ENCODE data around the gene CYP21A2. TPM values are rescaled to one million over a fixed set of nuclear protein-coding genes. Genes with fewer than 3 reads are reported as not detected.
"Not testable (repeated sequence)": the region's sequence is repeated elsewhere in the genome, so short reads cannot be mapped to it uniquely, and the experiment has no call there.

The CYP21A2 gene
- total RNA-seq, 5 donors from 2014 or later (not counting 1 experiment from before 2014, with no cell fraction given) = 0.43 to 2.2 (median 1.6) TPM

GRCh38 chr6:32022100-32022499 lies 16.1 kb upstream of the CYP21A2 start:
- H3K27me3 ChIP-seq (replicated peaks in 1 of 2; ENCODE audit: control insufficient read depth in 2 of 2, extremely low read depth in 1 of 2, insufficient read depth in 2 of 2, low read length in 1 of 2); H3K9me3 ChIP-seq; H3K36me3 ChIP-seq (ENCODE audit: control insufficient read depth in 2 of 2, extremely low read depth in 1 of 2, insufficient read depth in 1 of 2, low read length in 1 of 2); H3K27ac ChIP-seq (ENCODE audit: low read length); H3K9me3 Mint-ChIP-seq; H3K27ac Mint-ChIP-seq; H3K4me3 ChIP-seq (ENCODE audit: control insufficient read depth in 1 of 2, extremely low read depth in 1 of 2, low read length in 1 of 2); H3K4me3 Mint-ChIP-seq; ATAC-seq (replicated peaks in 1 of 4); H3K27me3 Mint-ChIP-seq; H3K4me1 ChIP-seq (ENCODE audit: control insufficient read depth in 1 of 2, extremely low read depth in 1 of 2, insufficient read depth in 2 of 2, low read length in 2 of 2); POLR2A ChIA-PET; DNase-seq; H3K4me1 Mint-ChIP-seq; CTCF ChIA-PET; H3K36me3 Mint-ChIP-seq: not testable (repeated sequence)
- no CpG with 5 or more reads among the region's 10 CpGs for WGBS (ENCODE audit: insufficient coverage)

- WGBS (ENCODE audit: insufficient coverage) = no CpG with 5 or more reads among the region's 10 CpGs
- H3K4me3 ChIP-seq (ENCODE audit: control insufficient read depth in 1 of 2, extremely low read depth in 1 of 2, low read length in 1 of 2); H3K4me3 Mint-ChIP-seq; H3K27me3 Mint-ChIP-seq; ATAC-seq (replicated peaks in 1 of 4); H3K36me3 ChIP-seq (ENCODE audit: control insufficient read depth in 2 of 2, extremely low read depth in 1 of 2, insufficient read depth in 1 of 2, low read length in 1 of 2); H3K27me3 ChIP-seq (replicated peaks in 1 of 2; ENCODE audit: control insufficient read depth in 2 of 2, extremely low read depth in 1 of 2, insufficient read depth in 2 of 2, low read length in 1 of 2); H3K4me1 ChIP-seq (ENCODE audit: control insufficient read depth in 1 of 2, extremely low read depth in 1 of 2, insufficient read depth in 2 of 2, low read length in 2 of 2); H3K27ac Mint-ChIP-seq; CTCF ChIA-PET; DNase-seq; H3K9me3 Mint-ChIP-seq; POLR2A ChIA-PET; H3K9me3 ChIP-seq; H3K4me1 Mint-ChIP-seq; H3K27ac ChIP-seq (ENCODE audit: low read length); H3K36me3 Mint-ChIP-seq: not testable (repeated sequence)
Observed at GRCh38 chr6:32028631-32029030, 9.6 kb upstream of the CYP21A2 start.

DNA sequence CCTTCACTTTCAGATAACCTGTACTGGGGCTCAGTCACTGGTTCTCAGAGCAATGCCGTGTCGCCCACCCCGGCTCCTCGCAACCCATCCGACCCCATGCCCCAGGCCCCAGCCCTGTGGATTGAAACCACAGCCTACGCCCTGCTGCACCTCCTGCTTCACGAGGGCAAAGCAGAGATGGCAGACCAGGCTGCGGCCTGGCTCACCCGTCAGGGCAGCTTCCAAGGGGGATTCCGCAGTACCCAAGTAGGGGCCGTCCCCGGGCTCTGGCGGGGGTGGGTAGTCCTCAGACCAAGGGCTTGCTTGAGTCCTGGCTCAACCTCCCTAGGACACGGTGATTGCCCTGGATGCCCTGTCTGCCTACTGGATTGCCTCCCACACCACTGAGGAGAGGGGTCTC lies 8.7 kb upstream of the CYP21A2 start:
- not testable (repeated sequence) for ATAC-seq (replicated peaks in 1 of 4); H3K36me3 Mint-ChIP-seq
- WGBS (ENCODE audit: insufficient coverage) = no CpG with 5 or more reads among the region's 14 CpGs

GRCh38 chr6:32035283-32036013 lies 2.8 kb upstream of the CYP21A2 start:
- H3K27ac ChIP-seq (ENCODE audit: low read length); CTCF ChIA-PET; POLR2A ChIA-PET; H3K4me3 Mint-ChIP-seq; H3K4me3 ChIP-seq (ENCODE audit: control insufficient read depth in 1 of 2, extremely low read depth in 1 of 2, low read length in 1 of 2); DNase-seq; ATAC-seq (replicated peaks in 1 of 4); H3K4me1 ChIP-seq (ENCODE audit: control insufficient read depth in 1 of 2, extremely low read depth in 1 of 2, insufficient read depth in 2 of 2, low read length in 2 of 2); H3K27me3 ChIP-seq (replicated peaks in 1 of 2; ENCODE audit: control insufficient read depth in 2 of 2, extremely low read depth in 1 of 2, insufficient read depth in 2 of 2, low read length in 1 of 2); H3K27me3 Mint-ChIP-seq; H3K27ac Mint-ChIP-seq; H3K9me3 ChIP-seq; H3K36me3 Mint-ChIP-seq; H3K36me3 ChIP-seq (ENCODE audit: control insufficient read depth in 2 of 2, extremely low read depth in 1 of 2, insufficient read depth in 1 of 2, low read length in 1 of 2); H3K9me3 Mint-ChIP-seq: not testable (repeated sequence)
- H3K4me1 Mint-ChIP-seq = peaks cover 8 to 11% (median 10%) of the 10 kb centered on the region in 3 donors
- WGBS (ENCODE audit: insufficient coverage) = no CpG with 5 or more reads among the region's 16 CpGs

More for the DNA sequence above, 8.7 kb upstream of the CYP21A2 start:
- H3K9me3 Mint-ChIP-seq; H3K27me3 Mint-ChIP-seq; H3K27me3 ChIP-seq (replicated peaks in 1 of 2; ENCODE audit: control insufficient read depth in 2 of 2, extremely low read depth in 1 of 2, insufficient read depth in 2 of 2, low read length in 1 of 2); CTCF ChIA-PET; H3K9me3 ChIP-seq; POLR2A ChIA-PET; H3K4me3 Mint-ChIP-seq; H3K27ac ChIP-seq (ENCODE audit: low read length); H3K36me3 ChIP-seq (ENCODE audit: control insufficient read depth in 2 of 2, extremely low read depth in 1 of 2, insufficient read depth in 1 of 2, low read length in 1 of 2); H3K4me3 ChIP-seq (ENCODE audit: control insufficient read depth in 1 of 2, extremely low read depth in 1 of 2, low read length in 1 of 2); DNase-seq; H3K27ac Mint-ChIP-seq; H3K4me1 ChIP-seq (ENCODE audit: control insufficient read depth in 1 of 2, extremely low read depth in 1 of 2, insufficient read depth in 2 of 2, low read length in 2 of 2); H3K4me1 Mint-ChIP-seq: not testable (repeated sequence)

- DNase-seq; H3K27ac Mint-ChIP-seq; H3K9me3 ChIP-seq; H3K27me3 Mint-ChIP-seq; H3K36me3 Mint-ChIP-seq; POLR2A ChIA-PET; H3K4me1 ChIP-seq (ENCODE audit: control insufficient read depth in 1 of 2, extremely low read depth in 1 of 2, insufficient read depth in 2 of 2, low read length in 2 of 2); H3K27me3 ChIP-seq (replicated peaks in 1 of 2; ENCODE audit: control insufficient read depth in 2 of 2, extremely low read depth in 1 of 2, insufficient read depth in 2 of 2, low read length in 1 of 2); H3K9me3 Mint-ChIP-seq; H3K4me3 ChIP-seq (ENCODE audit: control insufficient read depth in 1 of 2, extremely low read depth in 1 of 2, low read length in 1 of 2); CTCF ChIA-PET; H3K36me3 ChIP-seq (ENCODE audit: control insufficient read depth in 2 of 2, extremely low read depth in 1 of 2, insufficient read depth in 1 of 2, low read length in 1 of 2); H3K27ac ChIP-seq (ENCODE audit: low read length); ATAC-seq (replicated peaks in 1 of 4): not testable (repeated sequence)
- H3K4me3 Mint-ChIP-seq = peak overlapping the region in 1 of 3 donors; percentile 44
- peaks cover 8 to 11% (median 10%) of the 10 kb centered on the region in 3 donors for H3K4me1 Mint-ChIP-seq
- WGBS (ENCODE audit: insufficient coverage) = no CpG with 5 or more reads among the region's 5 CpGs
Observed at GRCh38 chr6:32037136-32037535, 1.1 kb upstream of the CYP21A2 start.

DNA sequence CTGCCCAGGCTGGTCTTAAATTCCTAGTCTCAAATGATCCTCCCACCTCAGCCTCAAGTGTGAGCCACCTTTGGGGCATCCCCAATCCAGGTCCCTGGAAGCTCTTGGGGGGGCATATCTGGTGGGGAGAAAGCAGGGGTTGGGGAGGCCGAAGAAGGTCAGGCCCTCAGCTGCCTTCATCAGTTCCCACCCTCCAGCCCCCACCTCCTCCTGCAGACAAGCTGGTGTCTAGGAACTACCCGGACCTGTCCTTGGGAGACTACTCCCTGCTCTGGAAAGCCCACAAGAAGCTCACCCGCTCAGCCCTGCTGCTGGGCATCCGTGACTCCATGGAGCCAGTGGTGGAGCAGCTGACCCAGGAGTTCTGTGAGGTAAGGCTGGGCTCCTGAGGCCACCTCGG lies 663 bp downstream of the CYP21A2 start:
- H3K9me3 ChIP-seq; H3K27ac Mint-ChIP-seq; H3K27ac ChIP-seq (ENCODE audit: low read length); ATAC-seq (replicated peaks in 1 of 4); H3K4me3 ChIP-seq (ENCODE audit: control insufficient read depth in 1 of 2, extremely low read depth in 1 of 2, low read length in 1 of 2); H3K36me3 ChIP-seq (ENCODE audit: control insufficient read depth in 2 of 2, extremely low read depth in 1 of 2, insufficient read depth in 1 of 2, low read length in 1 of 2); H3K4me1 ChIP-seq (ENCODE audit: control insufficient read depth in 1 of 2, extremely low read depth in 1 of 2, insufficient read depth in 2 of 2, low read length in 2 of 2); DNase-seq; H3K27me3 Mint-ChIP-seq; H3K4me3 Mint-ChIP-seq; POLR2A ChIA-PET; H3K27me3 ChIP-seq (replicated peaks in 1 of 2; ENCODE audit: control insufficient read depth in 2 of 2, extremely low read depth in 1 of 2, insufficient read depth in 2 of 2, low read length in 1 of 2); H3K36me3 Mint-ChIP-seq; CTCF ChIA-PET; H3K9me3 Mint-ChIP-seq: not testable (repeated sequence)
- no CpG with 5 or more reads among the region's 5 CpGs for WGBS (ENCODE audit: insufficient coverage)
- peaks cover 8 to 11% (median 10%) of the 10 kb centered on the region in 3 donors for H3K4me1 Mint-ChIP-seq
